NK-92 treated with Interleukin-12 subunit alpha and Interleukin-12 subunit beta, amount 100 ng/mL, for 24 hours (cell line): ENCODE data around the gene ARMC5.

Experiments used
- DNase-seq: peaks from one replicate; lab custom pipeline; 2025; lab: John Stamatoyannopoulos, UW

The ARMC5 gene

GRCh38 chr16:31461201-31461920, 2.1 kb downstream of the ARMC5 start:
- no peak for DNase-seq

GRCh38 chr16:31461921-31462804, 2.9 kb downstream of the ARMC5 start:
- DNase-seq = no peak

GRCh38 chr16:31464348-31464769, 5.1 kb downstream of the ARMC5 start:
- DNase-seq = no peak

GRCh38 chr16:31464781-31465260, 5.5 kb downstream of the ARMC5 start:
- DNase-seq = no peak

GRCh38 chr16:31465788-31466370, 6.6 kb downstream of the ARMC5 start:
- DNase-seq = no peak

- no peak for DNase-seq
These were observed 7.1 kb downstream of the ARMC5 start for GRCh38 chr16:31466381-31466841.

GRCh38 chr16:31467151-31467773, 8.0 kb downstream of the ARMC5 start:
- DNase-seq = no peak

- no peak for DNase-seq
These were observed 8.6 kb downstream of the ARMC5 start for GRCh38 chr16:31467858-31468257.

GRCh38 chr16:31470615-31471014, 11.3 kb downstream of the ARMC5 start:
- DNase-seq = no peak

GRCh38 chr16:31471241-31471874, 12.1 kb downstream of the ARMC5 start:
- no peak for DNase-seq

GRCh38 chr16:31471875-31472708, 12.8 kb downstream of the ARMC5 start, which contains the start of gene TGFB1I1:
Gene TGFB1I1 (plus strand): TSS chr16:31472152. CDS start chr16:31472189, 37 bp downstream.
- no peak for DNase-seq

GRCh38 chr16:31472709-31473203, 13.5 kb downstream of the ARMC5 start:
- DNase-seq = no peak

- DNase-seq = no peak
These were observed 14.1 kb downstream of the ARMC5 start for GRCh38 chr16:31473264-31473984.

- no peak for DNase-seq
These were observed 14.9 kb downstream of the ARMC5 start for GRCh38 chr16:31474173-31474714.

- DNase-seq = no peak
These were observed 15.8 kb downstream of the ARMC5 start for GRCh38 chr16:31474773-31475738.

GRCh38 chr16:31475946-31476302, 16.6 kb downstream of the ARMC5 start:
- no peak for DNase-seq

- no peak for DNase-seq
These were observed 17.3 kb downstream of the ARMC5 start for GRCh38 chr16:31476303-31477219.
